Mesenchymal stem cell (in vitro differentiated cells and primary cell): ENCODE data around the gene ADAMTS17.

Experiments used
- DNase-seq: peaks from one replicate; pipeline ENCODE4 v3.0.0-alpha.2; 2013
- H2AFZ ChIP-seq: one replicate; pipeline ENCODE4 v1.6.1; 2013; ENCODE audit warnings: low read depth, mild to moderate bottlenecking, control low read depth, inconsistent platforms, low read length, moderate library complexity
- H2AK5ac ChIP-seq: 2 replicates; pipeline ENCODE4 v1.6.1; 2013; ENCODE audit warnings: low read length, moderate library complexity, mild to moderate bottlenecking, inconsistent platforms; ENCODE audit not compliant: severe bottlenecking
- H2BK120ac ChIP-seq: one replicate; pipeline ENCODE4 v1.6.1; 2013; ENCODE audit warnings: low read depth, mild to moderate bottlenecking, inconsistent platforms, low read length, moderate library complexity
- H2BK12ac ChIP-seq, 2 experiments: one replicate each; pipeline ENCODE4 v1.6.1; 2013; ENCODE audit warnings: inconsistent platforms in 2 of 2, low read length in 2 of 2, mild to moderate bottlenecking in 2 of 2, moderate library complexity in 2 of 2, control low read depth in 1 of 2
- H2BK15ac ChIP-seq: one replicate; pipeline ENCODE4 v1.6.1; 2013; ENCODE audit warnings: mild to moderate bottlenecking, low read depth, inconsistent platforms; ENCODE audit not compliant: poor library complexity, severe bottlenecking
- H2BK5ac ChIP-seq: 2 replicates; pipeline ENCODE4 v1.6.1; 2013; ENCODE audit warnings: low read depth, mild to moderate bottlenecking, low read length, control low read depth, inconsistent platforms; ENCODE audit not compliant: poor library complexity, severe bottlenecking
- H3K14ac ChIP-seq, 2 experiments: one replicate each; pipeline ENCODE4 v1.6.1; 2013; ENCODE audit warnings: inconsistent platforms in 2 of 2, low read length in 2 of 2, control low read depth in 1 of 2, mild to moderate bottlenecking in 1 of 2, moderate library complexity in 1 of 2
- H3K18ac ChIP-seq, 2 experiments: one replicate each; pipeline ENCODE4 v1.6.1; 2013; ENCODE audit warnings: inconsistent platforms in 2 of 2, low read length in 2 of 2, control low read depth in 1 of 2, low read depth in 1 of 2, mild to moderate bottlenecking in 1 of 2
- H3K23ac ChIP-seq, 2 experiments: one replicate each; pipeline ENCODE4 v1.6.1; 2013; ENCODE audit warnings: inconsistent platforms in 2 of 2, low read length in 2 of 2, mild to moderate bottlenecking in 2 of 2, moderate library complexity in 2 of 2, control low read depth in 1 of 2
- H3K27ac ChIP-seq: 2 replicates; pipeline ENCODE4 v1.5.1; 2013; ENCODE audit warnings: mild to moderate bottlenecking, moderate library complexity, low read length, control low read depth, inconsistent platforms; ENCODE audit not compliant: poor library complexity, severe bottlenecking
- H3K27me3 ChIP-seq, 2 experiments: 2 replicates each; pipeline versions ENCODE4 v1.6.1 to v1.7.0; 2013; ENCODE audit warnings: low read length in 2 of 2, mild to moderate bottlenecking in 2 of 2, moderate library complexity in 2 of 2, control low read depth in 1 of 2, inconsistent platforms in 1 of 2; ENCODE audit not compliant: control insufficient read depth in 1 of 2, insufficient read depth in 1 of 2
- H3K36me3 ChIP-seq, 2 experiments: 2 replicates each; pipeline versions ENCODE4 v1.6.1 to v1.7.0; 2013; ENCODE audit warnings: low read length in 2 of 2, control low read depth in 1 of 2, inconsistent platforms in 1 of 2, low read depth in 1 of 2, mild to moderate bottlenecking in 1 of 2; ENCODE audit not compliant: insufficient read depth in 2 of 2, control insufficient read depth in 1 of 2
- H3K4ac ChIP-seq, 2 experiments: one replicate each; pipeline ENCODE4 v1.6.1; 2013; ENCODE audit warnings: inconsistent platforms in 2 of 2, low read length in 2 of 2, mild to moderate bottlenecking in 2 of 2, moderate library complexity in 2 of 2, control low read depth in 1 of 2, low read depth in 1 of 2
- H3K4me1 ChIP-seq: 2 replicates; pipeline ENCODE4 v1.6.1; 2013; ENCODE audit warnings: low read depth, low read length, control low read depth; ENCODE audit not compliant: control insufficient read depth, insufficient read depth
- H3K4me2 ChIP-seq: 2 replicates; pipeline ENCODE4 v1.6.1; 2013; ENCODE audit warnings: low read length, mild to moderate bottlenecking, inconsistent platforms; ENCODE audit not compliant: poor library complexity, severe bottlenecking
- H3K4me3 ChIP-seq, 2 experiments: 2 replicates each; pipeline versions ENCODE4 v1.5.1 to v1.7.0; 2013; ENCODE audit warnings: low read length in 2 of 2, mild to moderate bottlenecking in 2 of 2, control low read depth in 1 of 2, low read depth in 1 of 2; ENCODE audit not compliant: insufficient read depth in 1 of 2
- H3K79me1 ChIP-seq: replicated peaks from 2 replicates; pipeline ENCODE4 v1.6.1; 2013; ENCODE audit warnings: mild to moderate bottlenecking, control low read depth, low read length, inconsistent platforms; ENCODE audit not compliant: poor library complexity, severe bottlenecking
- H3K9ac ChIP-seq: 2 replicates; pipeline ENCODE4 v1.7.0; 2013; ENCODE audit warnings: mild to moderate bottlenecking, low read length, moderate library complexity
- H3K9me3 ChIP-seq: 2 replicates; pipeline ENCODE4 v1.7.0; 2013; ENCODE audit warnings: mild to moderate bottlenecking, low read length; ENCODE audit not compliant: control insufficient read depth
- H4K8ac ChIP-seq: one replicate; pipeline ENCODE4 v1.6.1; 2013; ENCODE audit warnings: inconsistent platforms, mild to moderate bottlenecking, low read length, moderate library complexity
- H4K91ac ChIP-seq: one replicate; pipeline ENCODE4 v1.6.1; 2013; ENCODE audit warnings: mild to moderate bottlenecking, low read length, inconsistent platforms
- WGBS: methylation state at CpG from one replicate; pipeline ENCODE4 v1.1.7; 2013; ENCODE audit warnings: mixed read lengths; 5-methylcytosine and 5-hydroxymethylcytosine counted together

Gene ADAMTS17

DNA sequence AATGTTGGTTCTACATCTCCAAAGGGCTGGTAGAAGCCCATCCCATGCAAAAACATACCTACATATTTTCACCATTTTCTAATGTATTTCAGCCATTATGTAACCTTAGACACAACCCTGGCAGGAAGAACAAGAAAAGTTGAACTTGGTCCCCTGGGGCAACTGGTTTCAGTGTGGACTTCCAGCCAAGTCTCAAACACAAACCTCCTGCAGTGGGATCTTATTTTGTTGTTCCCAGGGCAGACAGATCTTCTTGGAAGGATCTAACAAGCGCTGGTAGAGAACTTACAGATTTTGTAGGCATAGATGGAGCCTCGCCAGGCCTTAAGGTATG lies 96.3 kb downstream of the ADAMTS17 start:
- H3K27ac ChIP-seq = no peak overlapping the region
- H3K18ac ChIP-seq = no peak overlapping the region
- no peak overlapping the region for H2BK120ac ChIP-seq
- no peak overlapping the region for H2AK5ac ChIP-seq
- no peak for DNase-seq
- peaks cover 5% of the 10 kb centered on the region for H3K9me3 ChIP-seq
- no peak overlapping the region for H3K14ac ChIP-seq
- H3K4ac ChIP-seq = no peak overlapping the region
- no peak overlapping the region for H2BK15ac ChIP-seq
- no peak overlapping the region for H2AFZ ChIP-seq
- no peak overlapping the region for H3K23ac ChIP-seq
- WGBS = 31% methylated on average over 2 of the region's 2 CpGs
- H3K9ac ChIP-seq = no peak overlapping the region
- H2BK5ac ChIP-seq = no peak overlapping the region
- no peaks in the 10 kb centered on the region for H3K27me3 ChIP-seq
- H3K4me1 ChIP-seq = no peaks in the 10 kb centered on the region
- H3K4me2 ChIP-seq = no peak overlapping the region
- no peaks in the 10 kb centered on the region for H3K36me3 ChIP-seq
- no peak overlapping the region for H2BK12ac ChIP-seq
- no peaks in the 10 kb centered on the region for H3K79me1 ChIP-seq
- no peak overlapping the region for H4K8ac ChIP-seq
- H4K91ac ChIP-seq = no peak overlapping the region
- H3K4me3 ChIP-seq = no peak overlapping the region

- Histone ChIP-seq H3K27me3 (no peaks in the 10 kb centered on the region), H3K4me2 (no peak overlapping the region), H2AK5ac (no peak overlapping the region), H3K4me1 (no peaks in the 10 kb centered on the region), H2BK120ac (no peak overlapping the region), H3K4ac (no peak overlapping the region), H2AFZ (no peak overlapping the region), H3K4me3 (no peak overlapping the region), H2BK5ac (no peak overlapping the region), H3K79me1 (no peaks in the 10 kb centered on the region), H4K8ac (no peak overlapping the region), H3K9ac (no peak overlapping the region), H3K9me3 (peaks cover 5% of the 10 kb centered on the region), H4K91ac (no peak overlapping the region), H3K27ac (no peak overlapping the region), H3K14ac (no peak overlapping the region), H3K36me3 (no peaks in the 10 kb centered on the region), H3K18ac (no peak overlapping the region), H3K23ac (no peak overlapping the region), H2BK12ac (no peak overlapping the region), H2BK15ac (no peak overlapping the region)
- DNase-seq = no peak
- WGBS = 73% methylated on average over 10 of the region's 10 CpGs
These were observed 96.8 kb downstream of the ADAMTS17 start for GRCh38 chr15:100244796-100245486.

DNA sequence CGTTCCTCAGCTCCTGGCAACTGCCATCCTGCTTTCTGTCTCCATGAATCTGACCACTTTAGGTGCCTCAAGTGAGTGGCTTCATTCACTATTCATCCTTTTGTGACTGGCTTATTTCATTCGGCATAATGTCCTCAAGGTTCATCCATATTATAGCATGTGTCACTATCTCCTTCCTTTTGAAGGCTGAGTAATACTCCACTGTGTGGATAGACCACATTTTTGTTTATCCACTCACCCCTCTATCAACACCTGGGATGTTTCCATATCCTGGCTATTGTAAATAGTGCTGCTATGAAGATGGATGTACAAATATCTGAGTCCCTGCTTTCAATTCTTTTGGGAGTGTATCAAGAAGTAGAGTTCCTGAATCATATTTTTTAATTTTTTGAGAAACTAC lies 98.8 kb downstream of the ADAMTS17 start:
- H3K14ac ChIP-seq = no peak overlapping the region
- no peak overlapping the region for H3K4me3 ChIP-seq
- H3K79me1 ChIP-seq = no peaks in the 10 kb centered on the region
- no peak overlapping the region for H4K91ac ChIP-seq
- H2AK5ac ChIP-seq = no peak overlapping the region
- peaks cover 5% of the 10 kb centered on the region for H3K9me3 ChIP-seq
- H2BK12ac ChIP-seq = no peak overlapping the region
- WGBS = 78% methylated on average over 2 of the region's 2 CpGs
- H3K27ac ChIP-seq = no peak overlapping the region
- no peak overlapping the region for H3K18ac ChIP-seq
- H4K8ac ChIP-seq = no peak overlapping the region
- no peaks in the 10 kb centered on the region for H3K36me3 ChIP-seq
- no peak overlapping the region for H2BK15ac ChIP-seq
- H3K4ac ChIP-seq = no peak overlapping the region
- H3K27me3 ChIP-seq = no peaks in the 10 kb centered on the region
- no peak overlapping the region for H2BK120ac ChIP-seq
- no peak overlapping the region for H3K9ac ChIP-seq
- H2BK5ac ChIP-seq = no peak overlapping the region
- H3K4me2 ChIP-seq = no peak overlapping the region
- DNase-seq = no peak
- H3K23ac ChIP-seq = no peak overlapping the region
- no peaks in the 10 kb centered on the region for H3K4me1 ChIP-seq
- no peak overlapping the region for H2AFZ ChIP-seq

GRCh38 chr15:100241572-100242482 lies 99.9 kb downstream of the ADAMTS17 start:
- no peak overlapping the region for H3K9ac ChIP-seq
- H3K4me2 ChIP-seq = no peak overlapping the region
- no peaks in the 10 kb centered on the region for H3K36me3 ChIP-seq
- no peak overlapping the region for H3K4me3 ChIP-seq
- DNase-seq = peak; percentile 7
- H3K27ac ChIP-seq = no peak overlapping the region
- no peak overlapping the region for H3K18ac ChIP-seq
- H3K27me3 ChIP-seq = no peaks in the 10 kb centered on the region
- H2BK15ac ChIP-seq = no peak overlapping the region
- H3K14ac ChIP-seq = no peak overlapping the region
- H2BK5ac ChIP-seq = no peak overlapping the region
- no peak overlapping the region for H3K4ac ChIP-seq
- no peaks in the 10 kb centered on the region for H3K79me1 ChIP-seq
- H4K8ac ChIP-seq = no peak overlapping the region
- H2AK5ac ChIP-seq = no peak overlapping the region
- WGBS = 70% methylated on average over 20 of the region's 20 CpGs
- no peak overlapping the region for H3K23ac ChIP-seq
- peaks cover 5% of the 10 kb centered on the region for H3K9me3 ChIP-seq
- H2BK12ac ChIP-seq = no peak overlapping the region
- H2AFZ ChIP-seq = no peak overlapping the region
- H2BK120ac ChIP-seq = no peak overlapping the region
- H3K4me1 ChIP-seq = no peaks in the 10 kb centered on the region
- no peak overlapping the region for H4K91ac ChIP-seq
